Measurements from ENCODE around the gene VPS36.
"Not testable (repeated sequence)": the region's sequence is repeated elsewhere in the genome, so short reads cannot be mapped to it uniquely, and the experiment has no call there.

The VPS36 gene

GRCh38 chr13:52450012-52450792 is at the start of gene VPS36:
TSS of gene VPS36 (minus strand) at chr13:52450634. CDS start at chr13:52450594, 40 bp downstream.
- peak; percentile 96 for DNase-seq

- not testable (repeated sequence) for DNase-seq
These were observed 47.5 kb upstream of the VPS36 start for GRCh38 chr13:52497979-52498378.

GRCh38 chr13:52494241-52494640 is 43.8 kb upstream of the VPS36 start:
- not testable (repeated sequence) for DNase-seq

DNA sequence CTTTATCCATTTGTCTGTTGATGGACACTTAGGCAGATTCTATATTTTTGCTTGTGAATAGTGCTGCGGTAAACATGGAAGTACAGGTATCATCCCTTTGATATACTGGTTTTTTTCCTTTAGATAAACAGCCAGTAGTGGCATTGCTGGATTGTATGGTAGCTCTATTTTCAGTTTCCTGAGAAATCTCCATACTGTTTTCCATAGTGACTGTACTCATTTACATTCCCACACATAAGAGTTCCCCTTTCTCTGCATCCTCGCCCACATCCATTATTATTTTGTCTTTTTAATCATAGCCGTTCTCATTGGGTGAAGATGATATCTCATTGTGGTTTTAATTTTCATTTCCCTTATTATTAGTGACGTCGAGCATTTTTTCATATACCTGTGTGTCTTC is 40.6 kb upstream of the VPS36 start:
- DNase-seq, result not testable (repeated sequence)

DNA sequence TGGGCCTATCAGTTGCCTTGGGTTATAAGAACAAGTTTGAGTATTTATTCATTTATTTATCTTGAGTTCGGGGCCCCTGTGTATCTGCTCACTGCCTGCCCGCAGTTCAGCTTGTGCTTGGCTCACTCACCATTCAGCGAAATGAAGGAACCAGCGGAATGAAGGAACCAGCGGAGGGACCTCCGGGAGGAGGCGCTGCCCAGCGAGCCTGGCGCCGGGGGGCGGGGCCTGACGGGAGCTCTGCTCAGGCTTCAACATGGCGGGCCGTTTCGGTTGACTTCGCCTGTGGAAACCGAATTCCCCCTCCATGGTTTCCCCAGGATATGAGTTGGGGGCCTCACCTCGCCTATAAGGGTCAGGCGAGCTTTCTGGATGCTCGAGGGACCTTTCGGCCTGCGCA is 38.3 kb upstream of the VPS36 start:
- not testable (repeated sequence) for DNase-seq

DNA sequence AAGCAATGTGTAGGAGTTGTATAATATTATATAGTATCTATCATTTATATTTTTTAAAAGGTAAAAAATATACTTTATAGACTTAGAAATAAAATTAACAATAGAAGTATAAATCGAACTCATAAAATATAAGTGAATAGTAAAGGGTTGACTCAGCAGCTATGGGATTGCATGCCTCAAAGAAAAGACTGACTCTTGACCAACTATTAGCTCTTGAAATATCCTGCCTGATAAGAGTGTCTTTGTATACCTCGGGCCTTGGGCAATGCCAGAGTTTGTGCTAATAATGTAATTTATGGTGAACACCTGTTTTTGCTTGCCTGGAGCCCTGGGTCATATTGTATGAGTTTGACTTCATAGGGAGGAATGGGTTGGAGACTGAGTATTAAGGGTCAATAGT is 36.6 kb upstream of the VPS36 start:
- DNase-seq, result not testable (repeated sequence)

- not testable (repeated sequence) for DNase-seq
These were observed 30.4 kb upstream of the VPS36 start for GRCh38 chr13:52480677-52481428.

DNA sequence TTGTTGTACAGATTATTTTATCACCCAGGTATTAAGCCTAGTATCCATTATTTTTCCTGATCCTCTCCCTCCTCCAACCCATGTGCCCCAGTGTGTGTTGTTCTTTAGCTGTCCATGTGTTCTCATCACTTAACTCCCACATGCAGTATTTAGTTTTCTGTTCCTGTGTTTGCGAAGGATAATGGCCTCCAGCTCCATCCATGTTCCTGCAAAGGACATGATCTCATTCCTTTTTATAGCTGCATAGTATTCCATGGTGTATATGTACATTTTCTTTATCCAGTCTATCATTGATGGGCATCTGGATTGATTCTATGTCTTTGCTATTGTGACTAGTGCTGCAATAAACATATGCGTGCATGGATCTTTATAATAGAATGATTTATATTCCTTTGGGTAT is 18.1 kb upstream of the VPS36 start:
- not testable (repeated sequence) for DNase-seq

DNA sequence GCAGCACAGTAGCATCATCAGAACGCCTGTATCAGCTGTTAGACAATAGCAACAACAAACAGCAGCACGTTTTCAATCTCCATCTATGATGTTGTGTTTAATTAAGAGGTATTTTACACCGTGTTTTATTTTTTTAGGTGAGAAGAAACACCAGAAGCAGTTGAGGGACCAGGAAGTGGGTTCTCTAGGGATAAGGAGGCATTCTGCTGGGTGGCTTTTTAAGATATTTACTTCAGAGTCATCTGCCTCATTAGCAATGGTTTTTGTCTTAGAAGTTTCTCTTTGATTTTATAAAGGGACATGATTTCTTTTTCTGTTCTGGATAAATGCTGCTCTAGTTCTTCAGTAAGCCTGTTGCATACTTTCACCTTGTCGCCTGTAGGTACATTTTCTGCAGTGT is 13.1 kb upstream of the VPS36 start:
- DNase-seq, result no peak

DNA sequence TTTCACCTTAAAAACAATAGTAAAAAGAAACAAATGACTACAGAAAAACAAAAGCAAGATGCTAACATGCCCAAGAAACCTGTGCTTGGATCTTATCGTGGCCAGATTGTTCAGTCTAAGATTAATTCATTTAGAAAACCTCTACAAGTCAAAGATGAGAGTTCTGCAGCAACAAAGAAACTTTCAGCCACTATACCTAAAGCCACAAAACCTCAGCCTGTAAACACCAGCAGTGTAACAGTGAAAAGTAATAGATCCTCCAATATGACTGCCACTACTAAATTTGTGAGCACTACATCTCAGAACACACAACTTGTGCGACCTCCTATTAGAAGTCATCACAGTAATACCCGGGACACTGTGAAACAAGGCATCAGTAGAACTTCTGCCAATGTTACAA is 10.8 kb upstream of the VPS36 start:
- DNase-seq, result no peak

- DNase-seq, result no peak
These were observed 9.2 kb upstream of the VPS36 start for GRCh38 chr13:52459668-52460067.

- peak; percentile 74 for DNase-seq
These were observed 5.2 kb upstream of the VPS36 start for GRCh38 chr13:52455677-52456041.

- peak; percentile 96 for DNase-seq
These were observed 4.6 kb upstream of the VPS36 start, which contains the start of gene CKAP2 for GRCh38 chr13:52454820-52455676. TSS of gene CKAP2 (plus strand) at chr13:52455478. CDS start at chr13:52455557, 79 bp downstream.

DNA sequence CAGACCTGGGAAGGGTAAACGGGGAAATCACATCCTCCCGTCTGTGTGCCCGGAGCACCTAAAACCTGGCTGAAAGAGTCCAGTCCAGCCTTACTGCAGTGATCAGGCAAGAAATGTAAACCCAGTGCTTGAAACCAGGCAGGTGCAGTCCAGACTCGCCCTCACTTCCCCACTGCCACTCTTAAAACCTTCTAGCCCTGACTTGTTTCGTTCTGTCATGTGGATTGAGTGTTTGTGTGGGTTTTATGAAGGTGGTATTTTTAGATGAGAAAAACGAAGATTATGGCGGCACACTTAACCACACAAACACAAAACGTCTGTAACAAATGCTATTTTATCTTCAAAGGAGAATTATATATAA is 4.0 kb upstream of the VPS36 start:
- DNase-seq, result no peak

DNA sequence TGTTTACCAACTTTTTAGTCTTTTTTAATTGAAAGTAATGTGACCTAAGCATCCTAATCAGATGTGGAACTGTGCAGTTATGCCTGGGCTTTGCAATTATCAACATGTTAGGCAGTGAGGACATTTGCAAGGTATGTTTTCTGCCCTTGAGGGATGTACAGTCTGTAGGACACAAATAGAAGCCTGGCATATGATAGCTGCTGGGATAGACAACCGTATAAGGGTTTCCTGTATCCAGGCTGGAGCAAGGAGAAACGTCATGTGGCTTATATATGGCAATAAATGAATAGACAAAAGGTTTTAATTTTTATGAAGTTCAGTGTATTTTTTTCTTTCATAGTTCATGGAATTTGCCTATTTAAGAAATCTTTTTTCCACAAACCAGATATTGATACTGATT is 2.0 kb upstream of the VPS36 start:
- DNase-seq, result no peak

- DNase-seq, result no peak
These were observed 836 bp upstream of the VPS36 start for GRCh38 chr13:52451135-52451804.

GRCh38 chr13:52450793-52451116 is 321 bp upstream of the VPS36 start:
- DNase-seq, result no peak

- no peak for DNase-seq
These were observed 963 bp downstream of the VPS36 start for GRCh38 chr13:52449331-52450011.

DNA sequence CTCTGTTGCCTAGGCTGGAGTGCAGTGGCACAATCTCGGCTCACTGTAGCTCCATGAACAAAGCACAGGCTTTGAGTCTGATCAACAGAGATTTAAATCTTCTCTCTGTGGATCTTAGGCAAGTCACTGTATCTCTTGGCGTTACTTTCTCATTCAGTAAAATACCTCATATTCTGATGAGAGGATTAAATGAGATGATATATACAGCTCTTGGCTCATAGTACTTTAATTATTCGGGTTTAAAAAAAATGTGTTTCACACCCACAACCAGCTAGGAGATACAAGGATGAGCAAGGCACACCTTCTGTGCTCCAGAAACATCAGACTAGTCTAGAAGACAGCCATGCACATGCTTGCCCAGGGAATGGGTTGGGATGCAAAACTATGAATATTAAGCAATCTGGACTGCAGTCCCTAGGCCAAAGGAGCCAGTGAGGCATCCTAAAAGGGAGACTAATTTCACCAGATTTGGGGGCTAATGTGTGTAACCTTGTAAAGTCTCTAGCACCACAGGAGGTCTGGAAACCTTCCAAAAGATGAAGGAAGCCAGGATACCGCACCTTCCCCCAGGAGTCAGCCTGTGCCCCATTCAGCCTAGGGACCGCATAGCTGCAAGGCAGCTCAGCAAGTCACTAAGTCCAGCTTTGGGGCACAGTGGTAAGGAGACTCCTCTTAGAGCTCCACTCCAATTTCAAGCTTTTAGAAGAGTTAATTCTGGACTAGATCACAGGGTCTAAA is 2.5 kb downstream of the VPS36 start:
- DNase-seq, result no peak

GRCh38 chr13:52447354-52447753 is 3.1 kb downstream of the VPS36 start:
- DNase-seq, result no peak

DNA sequence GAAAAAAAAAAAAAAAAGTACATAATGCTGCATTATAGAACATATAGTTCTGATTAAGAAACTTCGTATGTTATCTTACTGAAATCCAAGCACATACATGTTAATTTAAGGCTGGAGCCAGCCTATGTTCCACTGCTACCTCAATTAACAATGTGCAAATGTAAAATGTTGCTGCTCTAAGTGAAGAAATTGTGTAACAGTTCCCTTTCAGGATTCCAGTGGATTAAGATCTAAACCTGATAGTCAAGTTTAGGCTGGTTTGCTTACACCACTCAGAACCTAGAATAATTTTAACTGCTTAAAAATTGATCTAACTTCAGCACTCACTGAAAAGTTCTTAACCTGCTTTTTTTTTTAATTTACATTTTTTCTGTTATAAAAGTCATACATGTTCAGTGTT is 4.2 kb downstream of the VPS36 start:
- DNase-seq, result no peak

DNA sequence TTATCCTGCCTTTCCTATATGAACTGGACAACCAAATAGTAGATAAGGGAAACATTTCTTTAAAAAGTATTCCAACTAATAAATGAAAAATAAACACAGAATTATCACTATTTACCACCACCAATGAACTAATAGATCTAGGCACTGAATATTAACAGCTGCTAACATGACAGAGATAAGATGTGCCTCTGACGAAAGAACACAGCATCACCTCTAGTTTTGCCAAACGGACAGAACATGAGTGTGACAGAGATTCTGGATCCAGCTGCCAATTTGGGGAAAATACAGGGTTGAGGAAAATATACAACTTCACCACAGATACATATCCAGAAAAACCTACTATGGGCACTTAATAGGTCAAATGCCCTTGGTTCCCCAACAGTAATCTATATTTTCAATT is 18.0 kb downstream of the VPS36 start:
- DNase-seq, result no peak

Data from inflammatory macrophage treated with lipopolysaccharide for 4 hours (primary cell).